HCT116 (cell line): ENCODE measurements around the gene SIN3A.

ENCODE experiments used
- CTCF ChIP-seq, 3 experiments: fragments of 200-600 bp in 1 of 3; sonication (generic) in 1 of 3; IDR thresholded peaks in 2 of 3; conservative IDR thresholded peaks in 1 of 3; 2 replicates each; pipeline ENCODE4 v1.5.1; 2012 to 2017; ENCODE audit warnings: low read depth in 2 of 3, low read length in 2 of 3, antibody characterized with exemption in 1 of 3, borderline replicate concordance in 1 of 3, control low read depth in 1 of 3, mild to moderate bottlenecking in 1 of 3, mixed read lengths in 1 of 3, mixed run types in 1 of 3, moderate library complexity in 1 of 3; ENCODE audit not compliant: insufficient read depth in 1 of 3
- POLR2A ChIP-seq: IDR thresholded peaks from 2 replicates; pipeline ENCODE4 v1.7.0; 2011; ENCODE audit warnings: borderline replicate concordance; ENCODE audit not compliant: insufficient read depth, insufficient read length; ENCODE audit errors: extremely low read depth
- ZNF274 ChIP-seq: fragments of 200-500 bp; sonication (Bioruptor generic); IDR thresholded peaks from 2 replicates; pipeline ENCODE4 v1.6.1; 2014; ENCODE audit warnings: mild to moderate bottlenecking, low read depth, low read length, inconsistent platforms

DNA sequence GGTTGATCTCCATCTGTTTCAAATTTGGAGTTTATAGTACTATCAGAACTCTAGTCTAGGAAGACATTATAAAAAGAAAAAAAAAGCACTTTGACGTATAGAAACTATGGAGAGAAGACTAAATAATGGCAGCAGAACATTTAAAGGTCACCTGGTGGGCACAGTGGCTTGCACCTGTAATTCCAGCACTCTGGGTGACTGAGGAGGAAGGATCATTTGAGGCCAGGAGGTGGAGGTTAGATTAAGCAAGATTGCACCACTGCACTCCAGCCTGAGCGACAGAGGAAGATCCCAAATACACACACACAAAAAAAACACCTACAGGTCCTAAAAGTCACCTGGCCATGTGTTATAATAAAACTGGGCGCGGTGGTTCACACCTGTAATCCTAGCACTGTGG is 13.8 kb downstream of the SIN3A start:
- no peak for TF ChIP-seq POLR2A
- TF ChIP-seq CTCF (IDR thresholded peaks at IDR 0.05 in 2 of 3, conservative IDR thresholded peaks at IDR 0.05 in 1 of 3; ENCODE audit: borderline replicate concordance in 1 of 3, insufficient read depth in 1 of 3, low read depth in 2 of 3, low read length in 2 of 3), result no peak
- no peak for TF ChIP-seq ZNF274
